NCI-H446 (cell line): ENCODE results near the gene CDH7.

Experiments used
- DNase-seq, 2 experiments: peaks; one replicate each; lab custom pipeline; 2025; lab: John Stamatoyannopoulos, UW

Gene CDH7, protein sequence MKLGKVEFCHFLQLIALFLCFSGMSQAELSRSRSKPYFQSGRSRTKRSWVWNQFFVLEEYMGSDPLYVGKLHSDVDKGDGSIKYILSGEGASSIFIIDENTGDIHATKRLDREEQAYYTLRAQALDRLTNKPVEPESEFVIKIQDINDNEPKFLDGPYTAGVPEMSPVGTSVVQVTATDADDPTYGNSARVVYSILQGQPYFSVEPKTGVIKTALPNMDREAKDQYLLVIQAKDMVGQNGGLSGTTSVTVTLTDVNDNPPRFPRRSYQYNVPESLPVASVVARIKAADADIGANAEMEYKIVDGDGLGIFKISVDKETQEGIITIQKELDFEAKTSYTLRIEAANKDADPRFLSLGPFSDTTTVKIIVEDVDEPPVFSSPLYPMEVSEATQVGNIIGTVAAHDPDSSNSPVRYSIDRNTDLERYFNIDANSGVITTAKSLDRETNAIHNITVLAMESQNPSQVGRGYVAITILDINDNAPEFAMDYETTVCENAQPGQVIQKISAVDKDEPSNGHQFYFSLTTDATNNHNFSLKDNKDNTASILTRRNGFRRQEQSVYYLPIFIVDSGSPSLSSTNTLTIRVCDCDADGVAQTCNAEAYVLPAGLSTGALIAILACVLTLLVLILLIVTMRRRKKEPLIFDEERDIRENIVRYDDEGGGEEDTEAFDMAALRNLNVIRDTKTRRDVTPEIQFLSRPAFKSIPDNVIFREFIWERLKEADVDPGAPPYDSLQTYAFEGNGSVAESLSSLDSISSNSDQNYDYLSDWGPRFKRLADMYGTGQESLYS

GRCh38 chr18:65750389-65751154, at the start of gene CDH7:
CDH7 (plus strand) TSS chr18:65751012; CDS start chr18:65762843, 11,831 bp downstream.
- DNase-seq: peak in 1 of 2 experiments; percentile 53

DNA sequence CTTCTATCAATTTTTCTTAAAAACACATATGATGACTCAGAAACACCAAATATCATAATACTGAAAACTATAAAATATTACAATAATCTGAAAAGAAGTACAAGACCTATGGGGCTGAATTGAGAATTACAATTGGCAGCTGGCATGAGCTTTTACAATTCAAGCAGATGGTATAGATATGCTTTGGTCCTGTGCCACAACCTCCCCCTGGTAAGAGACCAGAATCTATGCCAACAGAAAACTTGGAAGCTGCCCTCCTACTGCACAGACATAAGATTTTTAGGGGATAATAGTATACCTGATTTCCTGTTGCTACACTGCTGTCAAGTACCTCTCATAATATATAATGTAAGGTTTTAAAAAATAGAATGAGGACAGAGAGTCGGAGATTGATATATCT, 46.8 kb upstream of the CDH7 start:
- peak; percentile 88 to 89 for DNase-seq

DNA sequence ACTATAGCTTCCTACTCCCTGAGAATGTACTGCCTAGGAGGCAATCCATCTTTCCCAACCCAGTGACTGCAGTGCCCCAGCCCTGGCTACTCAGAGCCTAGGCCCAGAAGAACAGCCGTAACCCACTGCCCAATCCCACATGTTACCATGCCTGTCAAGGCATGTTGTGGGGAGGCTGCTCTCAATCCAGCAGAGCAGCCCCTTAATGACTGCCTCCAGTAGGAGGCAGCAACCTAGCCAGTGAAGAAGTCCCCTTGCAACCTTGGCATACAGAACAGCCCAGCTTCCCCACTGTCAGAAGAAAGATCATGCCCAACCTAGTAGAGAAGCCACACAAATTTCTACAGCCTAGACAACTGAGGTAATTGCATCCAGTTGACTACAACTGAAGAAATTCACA, 44.2 kb upstream of the CDH7 start:
- no peak for DNase-seq

GRCh38 chr18:65711493-65711892, 39.3 kb upstream of the CDH7 start:
- DNase-seq: no peak

DNA sequence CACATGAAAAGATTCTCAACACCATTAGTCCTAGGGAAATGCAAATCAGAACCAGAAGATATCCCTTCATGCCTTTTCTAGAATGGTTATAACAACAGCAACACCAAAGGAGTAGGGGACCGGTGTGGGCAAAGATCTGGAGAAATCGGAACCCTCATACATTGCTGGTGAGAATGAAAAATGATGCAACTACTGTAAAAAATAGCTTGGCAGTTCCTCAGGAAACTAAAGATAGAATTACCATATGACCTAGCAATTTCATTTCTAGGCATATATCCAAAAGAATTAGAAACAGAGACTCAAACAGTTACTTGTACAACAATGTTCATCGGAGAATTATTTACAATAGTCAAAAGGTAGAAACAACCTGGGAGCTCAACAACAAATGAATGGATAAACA, 29.2 kb upstream of the CDH7 start:
- peak; percentile 64 to 80 for DNase-seq

GRCh38 chr18:65725251-65726050, 25.4 kb upstream of the CDH7 start:
- peak; percentile 51 to 55 for DNase-seq

DNA sequence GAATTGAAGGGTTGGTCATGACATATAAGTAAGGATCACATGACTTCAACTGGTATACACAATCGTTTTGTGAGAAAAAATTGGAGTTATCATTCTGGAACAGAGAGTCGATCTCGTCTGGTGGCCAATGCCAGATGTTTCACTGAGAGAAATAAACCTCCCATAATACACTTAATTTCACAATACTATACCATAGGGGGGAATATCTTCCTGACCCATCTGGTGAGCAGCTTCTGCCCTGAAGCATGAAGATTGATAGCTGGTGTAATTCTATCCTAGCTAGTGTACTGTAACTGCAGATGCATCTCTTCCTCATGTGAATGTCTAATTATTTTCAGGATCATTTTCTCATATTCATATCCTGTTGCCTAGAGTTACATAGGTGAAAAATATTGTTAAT, 15.7 kb upstream of the CDH7 start:
- peak; percentile 55 to 83 for DNase-seq

DNA sequence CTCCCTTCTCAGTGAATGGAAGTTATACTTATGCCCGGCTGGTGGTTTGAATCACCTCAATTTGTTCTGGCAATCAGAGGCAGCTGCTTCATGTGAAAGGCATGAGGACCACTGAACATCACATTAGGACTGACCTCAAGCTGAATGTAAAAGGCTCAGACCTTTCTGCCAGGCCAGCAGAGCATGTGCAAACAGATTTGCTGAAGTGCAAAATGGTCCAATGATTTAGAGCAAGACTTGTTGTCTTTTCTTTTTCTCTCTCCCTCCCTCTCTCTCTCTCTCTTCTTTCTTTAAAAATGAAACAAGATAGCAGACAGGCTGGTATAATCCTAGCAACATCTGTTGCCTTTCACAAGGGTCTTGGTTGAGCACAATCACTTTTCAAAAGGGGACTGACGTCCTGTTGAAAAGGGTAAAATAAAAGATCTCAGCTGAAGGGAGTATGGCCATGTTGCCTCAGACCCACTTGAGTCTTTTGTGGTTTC, 13.3 kb upstream of the CDH7 start:
- DNase-seq: peak in 1 of 2 experiments; percentile 48

DNA sequence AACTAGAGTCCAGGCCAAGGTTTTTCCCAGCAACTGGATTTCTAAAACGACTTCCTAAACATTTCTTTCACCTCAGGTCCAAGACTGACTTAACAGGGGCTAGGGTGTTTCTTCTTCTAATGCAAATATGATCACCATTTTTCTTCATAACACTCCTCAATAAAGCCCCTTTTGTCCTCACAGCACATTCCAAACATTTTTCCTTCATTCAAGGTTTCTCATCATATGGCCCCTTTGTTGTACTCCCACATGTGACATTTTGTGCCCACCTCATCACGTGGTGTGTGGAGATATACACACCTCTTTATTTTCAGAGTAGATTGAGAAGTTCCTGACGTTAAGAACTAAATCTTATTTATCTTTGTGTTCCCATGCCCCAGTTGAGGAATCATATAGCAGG, 3.9 kb upstream of the CDH7 start:
- DNase-seq: no peak

DNA sequence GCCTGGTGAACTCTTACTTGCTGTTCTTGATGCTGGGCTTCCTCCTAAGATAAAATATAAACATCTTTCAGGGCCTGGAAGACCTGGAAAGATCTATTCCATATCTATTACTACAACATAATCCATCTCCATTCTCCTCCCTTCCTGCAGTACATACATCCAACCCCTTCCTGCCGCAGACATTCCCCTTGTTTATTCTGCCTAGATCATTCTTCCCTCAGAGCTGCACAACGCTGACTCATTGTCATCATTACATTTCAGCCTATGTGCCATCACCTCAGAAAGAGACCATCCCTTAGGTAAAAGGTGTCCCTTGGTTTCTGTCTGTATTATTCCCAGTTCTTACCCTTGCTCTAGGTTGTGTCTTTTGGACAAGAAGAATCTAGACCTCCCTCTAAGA, 2.5 kb upstream of the CDH7 start:
- no peak for DNase-seq

DNA sequence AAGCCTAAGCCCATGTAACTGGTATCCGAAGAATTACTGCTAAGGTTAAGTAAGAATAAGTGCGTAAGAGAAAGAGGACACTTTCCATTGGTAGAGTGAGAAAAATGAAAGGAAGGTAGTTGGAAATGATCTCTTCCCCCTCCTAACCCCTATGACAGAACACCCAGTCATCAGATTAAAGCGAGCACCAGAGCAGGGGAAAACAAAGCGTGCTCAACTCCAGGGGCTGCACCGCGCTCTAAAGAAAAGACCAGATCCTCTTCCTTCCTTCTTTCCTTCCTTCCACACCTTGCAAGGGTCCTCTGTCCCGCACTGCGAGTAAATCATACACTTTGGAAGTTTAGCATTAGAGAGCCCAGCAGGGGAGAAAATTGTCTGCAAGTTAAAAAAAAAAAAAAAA, 971 bp upstream of the CDH7 start:
- no peak for DNase-seq

DNA sequence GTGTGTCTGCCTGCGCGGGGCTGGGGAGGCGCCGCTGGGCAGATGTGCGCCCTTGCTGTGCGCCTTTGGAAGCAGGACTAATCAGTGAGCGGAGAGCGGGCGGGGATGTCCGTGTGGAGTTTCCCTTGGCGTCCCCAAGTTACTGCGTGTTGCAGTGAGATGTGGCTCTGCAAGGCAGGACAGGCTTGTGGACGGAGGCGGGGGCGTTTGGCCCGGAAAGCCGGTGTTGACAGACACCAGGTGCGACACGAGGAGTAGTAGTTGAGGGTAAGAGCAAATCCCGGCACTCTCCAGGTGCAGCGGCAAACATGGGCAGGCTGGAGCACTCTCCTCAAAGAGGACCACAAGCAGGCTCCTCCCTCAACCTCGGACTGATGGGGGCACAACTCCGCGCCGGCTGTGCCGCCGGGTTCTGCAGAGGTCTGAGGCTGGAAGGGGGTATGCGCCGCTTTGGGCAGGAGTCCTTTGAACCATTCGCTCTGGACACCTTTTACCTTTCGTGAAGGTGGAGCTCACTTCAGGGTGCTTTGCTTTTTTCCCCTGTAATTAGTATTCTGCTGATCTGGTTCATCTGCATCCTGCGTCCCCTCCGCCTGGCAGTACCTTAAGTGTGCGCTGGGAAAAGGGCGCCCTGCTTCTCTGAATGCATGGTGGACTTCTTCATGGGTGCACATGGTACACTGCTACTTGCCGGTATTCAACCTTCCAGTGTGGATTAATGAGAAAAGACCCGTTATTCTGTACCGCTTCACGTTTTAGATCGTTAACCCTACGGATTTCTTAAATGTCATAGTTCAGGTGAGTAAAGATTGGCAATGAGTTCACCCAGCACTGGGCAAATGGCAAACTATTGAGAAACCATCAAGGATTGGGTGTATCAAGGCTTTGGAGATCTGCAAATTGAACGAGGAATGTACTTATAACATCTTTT, 608 bp downstream of the CDH7 start:
- DNase-seq: peak; percentile 46 to 62

- DNase-seq: peak; percentile 22 to 25
These were observed 2.0 kb downstream of the CDH7 start for GRCh38 chr18:65752625-65753325.

DNA sequence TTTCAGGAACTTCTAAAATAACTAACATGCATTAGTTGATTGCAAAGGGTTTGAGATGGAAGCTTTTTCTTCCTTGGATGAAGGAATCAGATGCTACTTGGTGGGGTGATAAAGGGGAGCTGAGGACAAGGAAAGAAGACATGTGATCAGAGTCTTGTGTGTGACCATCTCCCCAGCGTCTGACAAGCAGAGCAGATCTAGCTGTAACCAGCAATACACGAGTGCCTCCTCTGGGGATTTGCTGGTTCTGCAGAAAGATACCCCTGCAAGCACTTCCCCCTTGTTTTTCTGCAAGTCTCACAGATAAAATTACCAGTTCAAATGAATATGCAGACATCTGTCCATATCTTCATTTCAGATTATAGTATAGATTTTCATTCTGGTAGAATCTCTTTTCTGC, 2.7 kb downstream of the CDH7 start:
- peak; percentile 81 to 88 for DNase-seq

DNA sequence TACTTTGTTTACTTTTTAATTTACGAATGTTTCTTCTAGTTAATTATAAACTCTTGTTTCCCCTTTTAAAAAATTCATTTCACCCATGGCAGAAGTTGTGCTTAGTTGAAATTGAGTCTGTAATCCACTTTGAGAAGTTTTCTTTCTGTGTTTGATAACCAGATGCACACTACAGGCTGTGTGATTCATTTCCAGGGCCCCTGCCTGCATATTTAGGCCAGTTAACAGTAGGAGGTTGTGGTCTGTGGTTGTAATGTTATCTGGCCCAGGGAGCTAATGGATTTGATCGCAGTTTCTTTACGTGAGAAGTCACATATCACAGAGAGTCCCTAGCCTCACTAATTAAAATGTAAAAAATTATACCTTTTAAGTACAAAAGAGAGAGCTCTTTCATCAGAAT, 3.3 kb downstream of the CDH7 start:
- peak; percentile 51 to 60 for DNase-seq

DNA sequence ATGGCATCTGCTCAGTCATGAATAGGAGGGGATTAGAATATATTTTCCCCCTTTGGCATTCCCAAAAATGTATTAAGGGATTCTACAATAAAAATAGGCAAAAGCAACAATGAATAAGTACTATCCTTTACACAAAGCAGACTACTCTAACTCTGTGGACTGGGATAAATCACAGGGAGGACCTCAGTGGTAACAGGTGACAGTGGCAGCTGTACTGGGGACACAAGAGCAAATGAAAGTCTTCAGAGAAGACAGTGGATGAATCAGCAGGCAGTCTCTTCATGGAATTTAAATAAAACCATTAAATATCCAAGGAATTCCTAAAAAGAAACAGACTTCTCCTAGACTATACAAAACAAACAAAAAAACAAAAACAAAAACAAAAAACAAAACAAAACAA, 4.8 kb downstream of the CDH7 start:
- no peak for DNase-seq

GRCh38 chr18:65760457-65760856, 9.6 kb downstream of the CDH7 start:
- DNase-seq: no peak

DNA sequence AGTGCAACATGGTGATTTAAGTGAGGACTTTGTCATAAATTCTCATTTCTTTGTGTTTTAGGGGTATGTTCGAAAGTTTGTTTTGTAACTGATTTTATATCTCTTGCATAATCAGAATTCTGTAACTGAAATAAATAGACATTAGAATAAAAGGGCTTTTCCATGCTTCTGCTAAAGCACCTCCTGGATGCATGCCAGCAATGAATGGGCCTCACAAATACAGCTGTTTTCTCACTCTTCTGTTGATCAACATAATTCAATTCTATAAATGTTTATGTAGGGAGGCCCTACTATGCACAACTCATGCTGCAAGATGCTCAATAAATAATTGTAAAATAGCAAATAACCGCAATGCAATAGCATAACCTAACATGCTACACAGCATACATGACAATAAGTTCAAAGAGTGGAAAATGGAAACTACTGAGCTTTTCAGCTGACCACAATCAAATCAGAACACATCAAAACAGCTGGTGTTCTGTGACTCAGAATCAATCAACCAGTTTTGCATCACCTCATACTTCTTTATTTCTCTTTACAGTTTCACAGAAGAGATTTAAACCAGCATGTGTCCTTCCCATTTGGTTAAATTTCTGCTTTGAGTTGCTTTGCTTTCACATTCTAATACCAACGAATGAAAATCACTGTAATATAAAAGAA, 11.0 kb downstream of the CDH7 start:
- peak in 1 of 2 experiments; percentile 7 for DNase-seq

GRCh38 chr18:65762556-65762955, 11.7 kb downstream of the CDH7 start:
- peak in 1 of 2 experiments; percentile 52 for DNase-seq
